ENCODE results near the gene CRYM.

DNA sequence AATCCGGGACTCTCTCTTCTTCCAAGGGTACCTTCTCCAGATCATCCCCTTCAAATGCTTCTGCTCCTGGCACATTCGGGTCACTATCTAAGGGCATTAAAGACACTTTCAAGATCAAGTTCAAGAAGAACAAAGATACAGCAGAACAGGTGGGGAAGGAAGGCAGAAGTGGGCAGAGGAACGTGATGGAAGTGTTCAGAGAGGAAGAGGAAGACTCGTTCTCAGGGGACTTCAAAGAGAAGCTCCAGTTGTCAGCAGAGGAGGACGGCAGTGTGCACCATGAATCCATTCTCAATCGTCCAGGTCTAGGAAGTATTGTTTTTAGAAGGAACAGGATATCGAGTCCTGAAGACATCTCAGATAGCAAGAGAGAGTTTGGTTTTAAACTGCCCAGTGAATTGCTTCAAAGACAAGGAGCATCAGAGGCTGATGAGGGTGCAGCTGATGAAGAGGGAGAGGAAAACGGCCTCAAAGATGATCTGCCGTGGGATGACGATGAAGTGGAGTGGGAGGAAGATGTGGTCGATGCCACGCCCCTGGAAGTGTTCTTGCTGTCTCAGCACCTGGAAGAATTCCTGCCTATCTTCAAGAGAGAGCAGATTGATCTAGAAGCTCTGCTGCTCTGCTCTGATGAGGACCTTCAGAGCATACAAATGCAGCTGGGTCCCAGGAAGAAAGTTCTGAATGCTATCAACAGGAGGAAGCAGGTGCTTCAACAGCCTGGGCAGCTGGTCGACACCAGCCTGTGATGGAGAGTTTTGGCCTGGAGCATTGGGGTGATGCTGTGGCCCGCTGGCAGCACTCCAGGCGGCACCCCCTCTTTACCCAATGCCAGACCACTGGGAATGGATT, 27.8 kb downstream of the CRYM start:
- TF ChIP-seq, protein P1, sequence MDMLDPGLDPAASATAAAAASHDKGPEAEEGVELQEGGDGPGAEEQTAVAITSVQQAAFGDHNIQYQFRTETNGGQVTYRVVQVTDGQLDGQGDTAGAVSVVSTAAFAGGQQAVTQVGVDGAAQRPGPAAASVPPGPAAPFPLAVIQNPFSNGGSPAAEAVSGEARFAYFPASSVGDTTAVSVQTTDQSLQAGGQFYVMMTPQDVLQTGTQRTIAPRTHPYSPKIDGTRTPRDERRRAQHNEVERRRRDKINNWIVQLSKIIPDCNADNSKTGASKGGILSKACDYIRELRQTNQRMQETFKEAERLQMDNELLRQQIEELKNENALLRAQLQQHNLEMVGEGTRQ (CRISPR knock-in tag; IDR thresholded peaks at IDR 0.05): no peak
- TF ChIP-seq, protein P2, sequence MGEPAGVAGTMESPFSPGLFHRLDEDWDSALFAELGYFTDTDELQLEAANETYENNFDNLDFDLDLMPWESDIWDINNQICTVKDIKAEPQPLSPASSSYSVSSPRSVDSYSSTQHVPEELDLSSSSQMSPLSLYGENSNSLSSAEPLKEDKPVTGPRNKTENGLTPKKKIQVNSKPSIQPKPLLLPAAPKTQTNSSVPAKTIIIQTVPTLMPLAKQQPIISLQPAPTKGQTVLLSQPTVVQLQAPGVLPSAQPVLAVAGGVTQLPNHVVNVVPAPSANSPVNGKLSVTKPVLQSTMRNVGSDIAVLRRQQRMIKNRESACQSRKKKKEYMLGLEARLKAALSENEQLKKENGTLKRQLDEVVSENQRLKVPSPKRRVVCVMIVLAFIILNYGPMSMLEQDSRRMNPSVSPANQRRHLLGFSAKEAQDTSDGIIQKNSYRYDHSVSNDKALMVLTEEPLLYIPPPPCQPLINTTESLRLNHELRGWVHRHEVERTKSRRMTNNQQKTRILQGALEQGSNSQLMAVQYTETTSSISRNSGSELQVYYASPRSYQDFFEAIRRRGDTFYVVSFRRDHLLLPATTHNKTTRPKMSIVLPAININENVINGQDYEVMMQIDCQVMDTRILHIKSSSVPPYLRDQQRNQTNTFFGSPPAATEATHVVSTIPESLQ (CRISPR knock-in tag; IDR thresholded peaks at IDR 0.05): no peak
- TF ChIP-seq, protein P3, sequence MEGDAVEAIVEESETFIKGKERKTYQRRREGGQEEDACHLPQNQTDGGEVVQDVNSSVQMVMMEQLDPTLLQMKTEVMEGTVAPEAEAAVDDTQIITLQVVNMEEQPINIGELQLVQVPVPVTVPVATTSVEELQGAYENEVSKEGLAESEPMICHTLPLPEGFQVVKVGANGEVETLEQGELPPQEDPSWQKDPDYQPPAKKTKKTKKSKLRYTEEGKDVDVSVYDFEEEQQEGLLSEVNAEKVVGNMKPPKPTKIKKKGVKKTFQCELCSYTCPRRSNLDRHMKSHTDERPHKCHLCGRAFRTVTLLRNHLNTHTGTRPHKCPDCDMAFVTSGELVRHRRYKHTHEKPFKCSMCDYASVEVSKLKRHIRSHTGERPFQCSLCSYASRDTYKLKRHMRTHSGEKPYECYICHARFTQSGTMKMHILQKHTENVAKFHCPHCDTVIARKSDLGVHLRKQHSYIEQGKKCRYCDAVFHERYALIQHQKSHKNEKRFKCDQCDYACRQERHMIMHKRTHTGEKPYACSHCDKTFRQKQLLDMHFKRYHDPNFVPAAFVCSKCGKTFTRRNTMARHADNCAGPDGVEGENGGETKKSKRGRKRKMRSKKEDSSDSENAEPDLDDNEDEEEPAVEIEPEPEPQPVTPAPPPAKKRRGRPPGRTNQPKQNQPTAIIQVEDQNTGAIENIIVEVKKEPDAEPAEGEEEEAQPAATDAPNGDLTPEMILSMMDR (IDR thresholded peaks at IDR 0.05): no peak
- TF ChIP-seq NR2C2 (CRISPR knock-in tag; IDR thresholded peaks at IDR 0.05) (no peak), ETV6 (CRISPR knock-in tag; IDR thresholded peaks at IDR 0.05) (no peak), NFE2L1 (CRISPR knock-in tag; IDR thresholded peaks at IDR 0.05) (no peak), GABPB1 (CRISPR knock-in tag; IDR thresholded peaks at IDR 0.05) (no peak), FOXJ3 (CRISPR knock-in tag; IDR thresholded peaks at IDR 0.05; ENCODE audit: borderline replicate concordance) (no peak), NR1H2 (CRISPR knock-in tag; IDR thresholded peaks at IDR 0.05) (no peak)
- TF ChIP-seq, protein P4, sequence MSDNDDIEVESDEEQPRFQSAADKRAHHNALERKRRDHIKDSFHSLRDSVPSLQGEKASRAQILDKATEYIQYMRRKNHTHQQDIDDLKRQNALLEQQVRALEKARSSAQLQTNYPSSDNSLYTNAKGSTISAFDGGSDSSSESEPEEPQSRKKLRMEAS (CRISPR knock-in tag; IDR thresholded peaks at IDR 0.05): no peak
- TF ChIP-seq, protein P5, sequence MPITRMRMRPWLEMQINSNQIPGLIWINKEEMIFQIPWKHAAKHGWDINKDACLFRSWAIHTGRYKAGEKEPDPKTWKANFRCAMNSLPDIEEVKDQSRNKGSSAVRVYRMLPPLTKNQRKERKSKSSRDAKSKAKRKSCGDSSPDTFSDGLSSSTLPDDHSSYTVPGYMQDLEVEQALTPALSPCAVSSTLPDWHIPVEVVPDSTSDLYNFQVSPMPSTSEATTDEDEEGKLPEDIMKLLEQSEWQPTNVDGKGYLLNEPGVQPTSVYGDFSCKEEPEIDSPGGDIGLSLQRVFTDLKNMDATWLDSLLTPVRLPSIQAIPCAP (CRISPR knock-in tag; IDR thresholded peaks at IDR 0.05): no peak
- TF ChIP-seq, protein P6, sequence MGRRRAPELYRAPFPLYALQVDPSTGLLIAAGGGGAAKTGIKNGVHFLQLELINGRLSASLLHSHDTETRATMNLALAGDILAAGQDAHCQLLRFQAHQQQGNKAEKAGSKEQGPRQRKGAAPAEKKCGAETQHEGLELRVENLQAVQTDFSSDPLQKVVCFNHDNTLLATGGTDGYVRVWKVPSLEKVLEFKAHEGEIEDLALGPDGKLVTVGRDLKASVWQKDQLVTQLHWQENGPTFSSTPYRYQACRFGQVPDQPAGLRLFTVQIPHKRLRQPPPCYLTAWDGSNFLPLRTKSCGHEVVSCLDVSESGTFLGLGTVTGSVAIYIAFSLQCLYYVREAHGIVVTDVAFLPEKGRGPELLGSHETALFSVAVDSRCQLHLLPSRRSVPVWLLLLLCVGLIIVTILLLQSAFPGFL (CRISPR knock-in tag; IDR thresholded peaks at IDR 0.05; ENCODE audit: borderline replicate concordance): no peak
- TF ChIP-seq, protein P7, sequence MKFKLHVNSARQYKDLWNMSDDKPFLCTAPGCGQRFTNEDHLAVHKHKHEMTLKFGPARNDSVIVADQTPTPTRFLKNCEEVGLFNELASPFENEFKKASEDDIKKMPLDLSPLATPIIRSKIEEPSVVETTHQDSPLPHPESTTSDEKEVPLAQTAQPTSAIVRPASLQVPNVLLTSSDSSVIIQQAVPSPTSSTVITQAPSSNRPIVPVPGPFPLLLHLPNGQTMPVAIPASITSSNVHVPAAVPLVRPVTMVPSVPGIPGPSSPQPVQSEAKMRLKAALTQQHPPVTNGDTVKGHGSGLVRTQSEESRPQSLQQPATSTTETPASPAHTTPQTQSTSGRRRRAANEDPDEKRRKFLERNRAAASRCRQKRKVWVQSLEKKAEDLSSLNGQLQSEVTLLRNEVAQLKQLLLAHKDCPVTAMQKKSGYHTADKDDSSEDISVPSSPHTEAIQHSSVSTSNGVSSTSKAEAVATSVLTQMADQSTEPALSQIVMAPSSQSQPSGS (CRISPR knock-in tag; IDR thresholded peaks at IDR 0.05; ENCODE audit: borderline replicate concordance, low read depth): no peak
- TF ChIP-seq, protein P8, sequence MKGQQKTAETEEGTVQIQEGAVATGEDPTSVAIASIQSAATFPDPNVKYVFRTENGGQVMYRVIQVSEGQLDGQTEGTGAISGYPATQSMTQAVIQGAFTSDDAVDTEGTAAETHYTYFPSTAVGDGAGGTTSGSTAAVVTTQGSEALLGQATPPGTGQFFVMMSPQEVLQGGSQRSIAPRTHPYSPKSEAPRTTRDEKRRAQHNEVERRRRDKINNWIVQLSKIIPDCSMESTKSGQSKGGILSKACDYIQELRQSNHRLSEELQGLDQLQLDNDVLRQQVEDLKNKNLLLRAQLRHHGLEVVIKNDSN (CRISPR knock-in tag; IDR thresholded peaks at IDR 0.05): no peak

All from WTC11 (cell line).